HL-60/S4 treated with retinoic acid at 250 ng/mL for 4 days and 3 days (cell line): ENCODE measurements around the gene CEP83.
"Not testable (repeated sequence)": the region's sequence is repeated elsewhere in the genome, so short reads cannot be mapped to it uniquely, and the experiment has no call there.

Experiments
- in situ Hi-C: fragments of 300-500 bp; cut with MboI; formaldehyde crosslinking; loops from 2 replicates; pipeline ENCODE4 v1.7.0; 2022; ENCODE audit warnings: low sequenced_read_pairs

CEP83 gene

DNA sequence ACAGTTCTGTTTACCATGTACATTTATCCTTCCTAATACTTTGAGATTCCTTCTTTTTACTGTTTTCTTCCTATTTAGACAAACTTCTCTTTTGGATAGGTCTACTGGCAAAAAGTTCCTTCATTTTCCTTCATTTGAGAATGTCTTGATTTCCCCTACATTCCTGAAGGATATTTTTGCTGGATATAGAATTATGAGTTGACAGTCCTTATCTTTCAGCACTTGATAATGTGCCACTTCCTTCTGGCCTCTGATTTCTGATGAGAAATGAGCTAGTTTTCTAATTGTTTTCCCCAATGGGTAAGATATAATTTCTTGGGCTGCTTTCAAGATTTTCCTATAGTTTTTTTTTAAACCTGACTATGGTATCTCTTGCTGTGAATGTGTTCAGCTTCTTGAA, 75.6 kb downstream of the CEP83 start:
- in situ Hi-C loops, result no loop called here

- in situ Hi-C loops, result no loop called here
Observed at GRCh38 chr12:94380507-94380906, 79.2 kb downstream of the CEP83 start.

DNA sequence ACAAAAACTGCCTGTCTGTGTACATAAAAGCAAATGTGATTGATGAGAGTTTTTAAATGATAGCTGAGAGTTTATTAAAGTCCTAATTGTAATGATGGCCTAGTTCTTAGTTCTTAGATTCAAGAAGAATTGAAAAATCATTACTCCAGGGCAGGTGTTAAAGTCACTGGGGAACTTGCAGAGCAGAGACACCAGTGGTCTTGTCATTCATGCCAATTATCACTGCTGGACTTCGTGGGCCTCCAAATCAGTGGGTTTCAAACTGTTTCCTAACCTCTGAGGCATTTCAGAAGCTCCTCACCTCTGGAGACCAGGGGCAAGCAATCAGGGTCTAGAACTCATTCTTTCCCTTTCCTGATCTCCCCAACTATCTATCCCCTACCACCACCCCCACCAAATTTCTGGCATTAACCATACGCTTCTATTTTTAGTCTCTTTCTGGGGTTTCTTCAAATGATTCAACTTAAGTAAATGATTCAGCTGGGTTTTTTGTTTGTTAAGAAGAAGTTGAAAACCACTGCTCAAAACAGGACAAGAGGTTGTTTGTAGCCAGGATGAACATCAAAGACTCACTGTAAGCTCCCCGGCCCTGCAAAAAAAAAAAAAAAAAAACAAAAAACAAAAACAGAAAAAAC, 80.1 kb downstream of the CEP83 start:
- in situ Hi-C loops, result no loop called here

DNA sequence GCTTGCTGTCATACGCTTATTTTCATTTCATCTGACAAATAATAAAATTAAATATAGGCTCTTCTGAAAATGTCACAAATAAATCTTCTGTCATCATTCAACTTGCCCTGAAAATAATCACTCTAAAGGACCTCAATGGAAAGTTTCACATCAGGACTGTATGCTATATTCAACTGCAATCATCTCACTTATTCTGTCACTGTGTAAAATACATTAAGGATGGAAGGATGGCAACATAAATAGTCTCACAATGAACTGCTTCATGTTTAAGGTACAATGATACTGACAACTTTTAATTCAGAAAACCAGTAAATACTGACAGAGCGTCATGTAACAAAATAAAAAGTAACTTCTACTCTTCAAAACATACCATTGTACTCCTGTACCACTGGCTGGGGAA, 82.1 kb downstream of the CEP83 start:
- in situ Hi-C loops, result no loop called here

GRCh38 chr12:94374124-94374523, 85.5 kb downstream of the CEP83 start:
- in situ Hi-C loops, result no loop called here

- in situ Hi-C loops, result no loop called here
Observed at GRCh38 chr12:94372461-94372860, 87.2 kb downstream of the CEP83 start.

DNA sequence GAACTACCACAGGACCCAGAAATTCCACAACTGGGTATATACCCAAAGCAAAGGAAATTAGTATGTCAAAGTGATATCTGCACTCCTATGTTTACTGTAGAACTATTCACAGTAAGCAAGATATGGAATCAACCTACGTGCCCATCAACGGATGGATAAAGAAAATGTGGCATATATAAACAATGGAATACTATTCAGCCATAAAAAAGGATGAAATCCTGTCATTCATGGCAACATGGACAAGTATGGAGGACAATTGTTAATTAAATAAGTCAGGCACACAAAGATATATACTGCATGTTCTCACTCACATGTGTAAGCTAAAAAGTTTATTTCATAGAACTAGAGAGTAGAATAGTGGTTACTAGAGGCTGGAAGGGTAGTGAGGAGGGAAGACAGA, 97.0 kb downstream of the CEP83 start:
- in situ Hi-C loops, result no loop called here

DNA sequence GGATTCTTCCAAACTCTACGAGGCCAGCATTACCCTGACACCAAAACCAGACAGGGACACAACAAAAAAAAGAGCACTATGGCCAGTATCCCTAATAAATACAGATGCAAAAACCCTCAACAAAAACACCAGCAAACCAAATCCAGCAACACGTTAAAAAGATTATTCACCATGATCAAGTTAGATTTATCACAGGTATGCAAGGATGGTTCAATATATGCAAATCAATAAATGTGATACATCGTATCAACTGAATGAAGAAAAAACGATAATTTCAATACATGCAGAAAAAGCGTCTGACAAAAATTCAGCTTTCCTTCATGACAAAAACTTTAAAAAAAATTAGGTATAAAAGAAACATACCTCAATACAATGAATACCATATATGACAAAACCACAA, 99.9 kb downstream of the CEP83 start:
- in situ Hi-C loops, result no loop called here

DNA sequence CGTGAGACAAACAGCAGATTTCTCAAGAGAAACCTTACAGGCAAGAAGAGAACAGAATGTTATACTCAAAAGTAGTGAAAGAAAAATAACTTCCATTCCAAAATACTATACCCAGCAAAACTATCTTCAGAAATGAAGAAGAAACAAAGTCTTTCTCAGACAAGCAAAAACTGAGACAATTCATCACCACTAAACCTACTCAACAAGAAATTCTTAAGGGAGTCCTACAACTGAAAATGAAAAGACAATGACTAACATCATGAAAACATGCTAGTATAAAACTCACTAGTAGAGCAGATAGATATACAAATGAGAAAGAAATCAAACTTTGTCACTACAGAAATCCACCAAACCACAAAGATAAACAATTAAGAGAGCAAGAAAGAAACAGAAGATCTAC, 106.5 kb downstream of the CEP83 start:
- in situ Hi-C loops, result no loop called here

DNA sequence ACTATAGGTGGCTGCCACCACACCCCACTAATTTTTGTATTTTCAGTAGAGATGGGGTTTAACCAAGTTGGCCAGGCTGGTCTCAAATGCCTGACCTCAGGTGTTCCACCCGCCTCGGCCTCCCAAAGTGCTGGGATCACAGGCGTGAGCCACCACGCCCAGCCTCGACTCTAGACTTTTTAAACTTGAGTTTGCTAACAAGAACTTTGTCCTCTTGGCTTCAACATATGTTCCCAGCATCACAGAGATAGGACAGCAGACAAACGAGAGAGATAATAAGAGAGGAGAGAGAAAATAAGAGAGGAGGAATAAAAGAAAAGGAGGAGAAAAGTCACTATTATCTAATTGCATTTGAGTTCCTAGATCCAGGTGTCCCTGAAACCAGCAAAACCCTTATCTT, 119.1 kb downstream of the CEP83 start:
- in situ Hi-C loops, result no loop called here

- in situ Hi-C loops, result no loop called here
Observed at GRCh38 chr12:94338006-94338794, 121.5 kb downstream of the CEP83 start.

GRCh38 chr12:94336211-94336925, 123.3 kb downstream of the CEP83 start:
- in situ Hi-C loops, result no loop called here

DNA sequence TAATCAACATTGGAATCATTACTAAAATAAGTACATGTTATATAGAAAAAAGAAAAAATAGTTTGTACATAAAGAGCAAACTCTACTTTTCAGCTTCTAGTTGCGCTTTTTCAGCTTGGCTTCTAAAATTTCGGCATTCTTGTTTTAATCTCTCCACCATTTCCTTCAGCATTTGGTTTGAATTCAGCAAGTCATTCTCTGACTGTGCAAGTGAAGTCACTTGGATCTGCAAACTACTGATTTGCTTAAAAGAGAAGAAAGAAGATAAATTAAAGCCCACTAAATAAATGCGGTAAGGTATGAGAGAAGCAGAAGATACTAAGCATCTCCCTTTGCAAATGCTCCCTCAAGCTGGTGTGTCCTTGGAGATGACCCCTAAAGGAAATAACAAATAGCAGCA, 126.3 kb downstream of the CEP83 start:
- in situ Hi-C loops, result no loop called here

DNA sequence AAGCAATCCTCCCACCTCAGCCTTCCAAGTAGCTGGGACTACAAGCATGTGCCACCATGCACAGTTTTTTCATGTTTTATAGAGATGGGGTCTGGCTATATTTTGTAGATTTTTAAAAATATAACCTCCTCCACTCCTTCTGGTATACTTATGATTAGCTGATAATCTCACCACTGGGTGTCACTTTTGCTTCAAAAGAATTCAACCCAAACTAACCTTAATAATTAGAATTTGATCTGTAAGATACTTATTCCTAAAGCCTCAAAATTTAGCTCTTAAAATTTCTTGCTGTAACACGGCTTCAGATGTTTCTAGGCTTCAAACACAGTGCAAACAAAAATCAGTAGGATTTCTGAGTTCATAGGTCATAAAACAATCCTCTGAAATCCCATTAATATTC, 130.3 kb downstream of the CEP83 start:
- in situ Hi-C loops, result no loop called here

- in situ Hi-C loops, result no loop called here
Observed at GRCh38 chr12:94327809-94328208, 131.9 kb downstream of the CEP83 start.

GRCh38 chr12:94326727-94327126, 132.9 kb downstream of the CEP83 start:
- in situ Hi-C loops, result no loop called here

- in situ Hi-C loops, result no loop called here
Observed at GRCh38 chr12:94326234-94326633, 133.4 kb downstream of the CEP83 start.

DNA sequence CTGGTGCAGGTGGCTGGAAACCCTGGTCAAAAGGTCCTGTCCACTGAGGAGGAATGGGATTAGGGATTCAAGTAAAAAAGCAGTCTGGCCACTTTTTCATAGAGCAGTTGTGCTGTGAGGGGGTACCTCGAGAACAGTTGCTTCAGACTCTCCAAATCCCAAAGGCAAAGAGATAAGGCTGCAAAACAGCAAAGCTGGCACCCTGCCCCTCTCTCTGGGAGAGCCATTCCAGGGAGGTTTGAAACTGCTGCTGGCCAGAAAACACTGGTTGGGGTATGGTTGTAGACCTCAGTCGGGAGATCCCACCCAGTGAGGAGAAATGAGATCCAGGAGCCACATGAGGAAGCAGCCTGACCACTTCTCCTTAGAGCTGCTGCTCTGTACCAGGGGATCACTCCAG, 137.3 kb downstream of the CEP83 start:
- in situ Hi-C loops, result no loop called here

- in situ Hi-C loops, result no loop called here
Observed at GRCh38 chr12:94320109-94320508, 139.6 kb downstream of the CEP83 start.

DNA sequence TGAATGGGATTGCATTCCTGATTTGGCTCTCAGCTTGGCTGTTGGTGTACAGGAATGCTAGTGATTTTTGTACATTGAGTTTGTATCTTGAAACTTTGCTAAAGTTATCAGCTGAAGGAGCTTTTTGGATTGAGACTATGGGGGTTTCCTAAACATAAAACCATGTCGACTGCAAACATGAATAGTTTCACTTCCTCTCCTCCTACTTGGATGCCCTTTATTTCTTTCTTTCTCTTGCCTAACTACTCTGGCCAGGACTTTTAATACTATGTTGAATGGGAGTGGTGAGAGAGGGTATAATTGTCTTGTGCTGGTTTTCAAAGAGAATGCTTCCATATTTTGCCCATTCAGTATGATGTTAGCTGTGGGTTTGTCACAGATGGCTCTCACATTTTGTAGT, 141.5 kb downstream of the CEP83 start:
- in situ Hi-C loops, result no loop called here

GRCh38 chr12:94316600-94316999, 143.1 kb downstream of the CEP83 start:
- in situ Hi-C loops, result not testable (repeated sequence)

DNA sequence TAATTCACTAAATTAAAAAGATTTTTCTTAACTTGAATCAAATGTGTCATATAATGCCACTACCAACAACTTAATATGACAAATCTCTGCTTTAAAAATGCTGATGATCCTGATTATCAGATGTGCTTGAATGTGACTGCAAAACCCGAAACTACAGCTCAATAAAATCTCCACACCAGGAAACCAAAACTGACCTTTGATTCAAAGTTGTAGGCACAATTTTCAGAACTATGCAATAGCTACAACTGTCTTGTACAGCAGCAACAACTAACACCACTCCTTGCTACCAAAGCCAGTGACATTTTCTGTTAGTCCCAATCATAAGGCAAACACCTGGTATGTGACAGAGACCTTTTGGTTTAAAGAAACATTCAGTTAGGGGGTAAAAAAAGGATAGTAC, 147.3 kb downstream of the CEP83 start:
- in situ Hi-C loops, result no loop called here
